GM18520 (cell line): Measurements from ENCODE around the gene MGAT5B.
"Not testable (repeated sequence)": the region's sequence is repeated elsewhere in the genome, so short reads cannot be mapped to it uniquely, and the experiment has no call there.

Source experiments
- ATAC-seq: cut with Tn5 transposase; IDR thresholded peaks from one replicate; pipeline ENCODE4 v1.9.1; 2021; ENCODE audit not compliant: unreplicated experiment

The MGAT5B gene

GRCh38 chr17:76868176-76868668 lies at the start of gene MGAT5B:
TSS of gene MGAT5B (plus strand) at chr17:76868404. CDS start at chr17:76869030, 626 bp downstream.
- no peak for ATAC-seq

- ATAC-seq = no peak
Observed at GRCh38 chr17:76820039-76820438, 48.2 kb upstream of the MGAT5B start.

GRCh38 chr17:76820561-76820960 lies 47.6 kb upstream of the MGAT5B start:
- no peak for ATAC-seq

GRCh38 chr17:76822184-76822778 lies 45.9 kb upstream of the MGAT5B start:
- no peak for ATAC-seq

- ATAC-seq = no peak
Observed at GRCh38 chr17:76824093-76824492, 44.1 kb upstream of the MGAT5B start.

- ATAC-seq = no peak
Observed at GRCh38 chr17:76826330-76827068, 41.7 kb upstream of the MGAT5B start.

GRCh38 chr17:76827736-76828135 lies 40.5 kb upstream of the MGAT5B start:
- no peak for ATAC-seq

GRCh38 chr17:76830987-76831715 lies 37.1 kb upstream of the MGAT5B start:
- ATAC-seq = no peak

GRCh38 chr17:76833034-76833644 lies 35.1 kb upstream of the MGAT5B start:
- ATAC-seq = no peak

GRCh38 chr17:76833747-76834146 lies 34.5 kb upstream of the MGAT5B start:
- ATAC-seq = no peak

GRCh38 chr17:76834870-76835269 lies 33.3 kb upstream of the MGAT5B start:
- ATAC-seq = no peak

GRCh38 chr17:76840443-76840767 lies 27.8 kb upstream of the MGAT5B start:
- ATAC-seq = no peak

- ATAC-seq = no peak
Observed at GRCh38 chr17:76840884-76841775, 27.1 kb upstream of the MGAT5B start.

GRCh38 chr17:76841776-76842405 lies 26.3 kb upstream of the MGAT5B start:
- no peak for ATAC-seq

GRCh38 chr17:76843068-76843467 lies 25.1 kb upstream of the MGAT5B start:
- ATAC-seq = not testable (repeated sequence)

- no peak for ATAC-seq
Observed at GRCh38 chr17:76843703-76844484, 24.3 kb upstream of the MGAT5B start.

- no peak for ATAC-seq
Observed at GRCh38 chr17:76844485-76844829, 23.7 kb upstream of the MGAT5B start.

GRCh38 chr17:76844846-76845245 lies 23.4 kb upstream of the MGAT5B start:
- no peak for ATAC-seq

GRCh38 chr17:76845541-76846017 lies 22.6 kb upstream of the MGAT5B start:
- ATAC-seq = no peak
